ENCODE measurements around the gene PER2. TPM values are rescaled to one million over a fixed set of nuclear protein-coding genes. Genes with fewer than 3 reads are reported as not detected.

The PER2 gene
- polyA plus RNA-seq, 3 donors: 3.6 to 5.6 (median 4.9) TPM

DNA sequence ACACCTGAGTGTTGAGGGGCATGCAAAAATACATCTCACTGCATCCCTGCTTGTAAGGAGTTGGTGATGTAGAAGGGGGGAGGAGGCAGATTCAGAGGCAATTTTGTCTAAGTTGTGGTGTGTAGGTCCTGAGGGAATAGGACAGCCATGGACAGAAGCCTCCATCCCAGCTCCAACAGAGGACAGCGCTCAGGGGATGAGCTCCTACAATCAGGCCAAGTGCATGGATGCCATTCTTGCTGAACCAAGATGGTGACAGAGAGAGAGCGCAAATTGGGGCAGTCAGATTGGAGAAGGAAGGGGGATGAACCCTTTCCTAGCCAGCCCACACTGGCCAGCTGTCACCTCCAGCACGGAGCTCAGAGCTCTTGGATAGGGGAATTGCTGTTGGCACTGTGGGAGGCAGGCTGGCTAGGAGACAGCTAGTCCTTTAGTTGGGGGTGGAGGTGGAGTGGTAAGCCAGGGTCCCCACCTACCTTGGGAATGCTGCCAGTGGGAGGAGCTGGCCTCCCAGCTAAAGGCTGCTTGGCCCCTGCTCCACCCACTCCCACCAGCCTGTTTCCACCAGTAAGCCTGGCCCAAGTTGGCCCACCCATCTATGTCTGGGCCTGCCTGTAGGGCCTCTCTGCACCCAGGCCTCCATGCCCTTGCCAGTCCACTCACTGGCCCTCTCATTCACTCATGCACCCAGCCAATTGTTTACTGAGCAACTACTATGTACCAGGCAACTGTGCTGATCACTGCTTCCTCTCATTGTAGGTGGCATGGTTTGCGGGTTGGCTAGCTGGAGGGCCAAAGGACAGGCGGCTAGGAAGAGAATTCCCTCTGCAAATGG is 2.5 kb upstream of the PER2 start:
- no peak overlapping the region for H3K27ac ChIP-seq (ENCODE audit: low read depth, low read length)
- 88 to 93% (median 91%) methylated on average over 5 of the region's 5 CpGs for WGBS, 3 donors

- 31 to 66% (median 51%) methylated on average over 8 of the region's 8 CpGs for WGBS, 3 donors
- no peak overlapping the region for H3K27ac ChIP-seq (ENCODE audit: low read depth, low read length)
These were observed 1.7 kb upstream of the PER2 start for GRCh38 chr2:238290091-238290509.

DNA sequence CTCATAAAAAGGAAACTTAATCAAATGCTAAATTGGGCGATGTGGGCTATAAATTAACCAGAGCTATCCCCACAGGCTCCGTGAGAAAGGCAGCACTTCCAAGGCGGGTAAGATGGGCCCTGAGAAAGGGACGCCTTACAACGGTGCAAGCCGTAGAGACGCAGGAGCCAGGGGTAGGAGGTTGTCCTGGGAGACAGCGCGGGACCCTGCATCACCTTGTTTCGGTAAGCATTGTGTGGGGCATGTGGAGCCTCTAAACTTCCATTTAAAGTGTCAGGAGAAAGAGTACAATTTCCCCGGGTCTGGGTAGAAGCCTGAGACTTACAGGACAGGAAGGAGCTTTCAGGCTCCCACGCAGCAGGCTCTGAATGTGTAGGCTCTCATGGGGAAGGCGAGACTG is 1.2 kb upstream of the PER2 start:
- 34 to 48% (median 37%) methylated on average over 13 of the region's 13 CpGs for WGBS, 3 donors
- no peak overlapping the region for H3K27ac ChIP-seq (ENCODE audit: low read depth, low read length)

DNA sequence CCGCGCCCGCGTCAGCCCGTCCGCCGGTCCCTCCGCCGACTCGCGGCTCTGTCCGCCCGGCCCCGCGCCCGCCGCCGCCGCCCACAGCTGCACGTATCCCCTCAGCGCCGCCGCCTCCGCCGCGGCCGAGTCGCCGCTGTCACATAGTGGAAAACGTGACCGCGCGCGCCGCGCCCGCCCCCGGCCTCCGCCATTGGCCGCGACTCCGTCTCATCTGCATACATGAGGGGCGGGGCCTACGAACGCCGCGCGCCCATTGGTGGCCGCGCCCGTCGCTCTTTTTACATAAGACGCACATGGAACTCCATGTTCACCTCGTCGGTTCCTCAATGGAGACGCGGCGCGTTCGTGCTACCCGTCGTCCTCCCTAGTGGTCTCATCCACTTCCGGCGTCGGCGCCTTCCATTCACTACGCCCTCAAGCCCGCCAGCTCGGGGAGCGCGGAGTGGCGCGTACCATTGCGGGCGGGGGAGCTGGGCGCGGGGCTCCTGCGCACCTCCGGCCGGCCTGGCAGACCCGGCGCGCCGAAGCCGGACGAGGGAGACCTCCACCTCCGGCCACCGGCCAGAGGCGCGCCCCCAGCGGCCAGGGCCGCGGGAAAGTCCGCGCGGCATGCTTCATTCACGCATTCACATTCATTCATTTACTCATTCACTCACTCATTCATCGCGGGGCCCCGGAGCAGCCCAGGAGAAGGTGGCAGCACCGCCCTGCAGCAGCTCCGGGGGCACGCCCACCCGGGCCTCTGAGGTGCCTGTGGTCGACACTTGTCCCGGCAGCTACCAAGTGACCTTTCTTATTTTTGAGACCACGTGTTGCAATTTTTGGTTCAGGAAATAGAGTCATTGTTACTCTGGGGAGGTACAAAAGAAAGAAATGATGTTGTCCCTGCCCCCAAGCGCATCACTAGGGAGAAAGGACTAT is 502 bp upstream of the PER2 start:
- 0 to 2% (median 0%) methylated on average over 91 to 108 of the region's 108 CpGs for WGBS, 3 donors
- peak overlapping the region; percentile 63 for H3K27ac ChIP-seq (ENCODE audit: low read depth, low read length)

GRCh38 chr2:238286987-238287736 is 1.2 kb downstream of the PER2 start:
- 29 to 72% (median 71%) methylated on average over 11 of the region's 11 CpGs for WGBS, 3 donors
- H3K27ac ChIP-seq (ENCODE audit: low read depth, low read length): peak overlapping the region; percentile 70

DNA sequence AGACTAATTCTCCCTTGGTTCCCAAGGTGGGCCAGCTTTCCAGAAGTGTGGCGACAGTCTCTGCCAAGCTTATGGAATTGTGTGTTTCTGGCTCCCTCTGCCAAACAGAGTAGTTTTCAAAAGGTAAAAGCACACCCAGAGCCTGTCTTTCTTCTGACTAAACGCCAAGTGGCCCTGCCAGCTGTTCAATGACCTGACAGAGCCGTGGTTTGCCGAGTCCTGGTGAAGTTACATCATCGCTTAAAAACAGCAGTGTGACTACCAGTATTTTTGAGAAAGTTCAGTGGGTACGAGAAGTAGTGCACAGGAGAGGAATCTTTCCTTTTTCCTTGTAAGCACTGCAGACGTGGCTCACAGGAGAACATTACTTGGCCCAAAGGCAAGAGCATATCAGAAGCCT is 1.9 kb downstream of the PER2 start:
- peak overlapping the region; percentile 70 for H3K27ac ChIP-seq (ENCODE audit: low read depth, low read length)
- WGBS, 3 donors: 15 to 43% (median 42%) methylated on average over 7 of the region's 7 CpGs

GRCh38 chr2:238286095-238286494 is 2.3 kb downstream of the PER2 start:
- 30 to 72% (median 52%) methylated on average over 7 of the region's 7 CpGs for WGBS, 3 donors

DNA sequence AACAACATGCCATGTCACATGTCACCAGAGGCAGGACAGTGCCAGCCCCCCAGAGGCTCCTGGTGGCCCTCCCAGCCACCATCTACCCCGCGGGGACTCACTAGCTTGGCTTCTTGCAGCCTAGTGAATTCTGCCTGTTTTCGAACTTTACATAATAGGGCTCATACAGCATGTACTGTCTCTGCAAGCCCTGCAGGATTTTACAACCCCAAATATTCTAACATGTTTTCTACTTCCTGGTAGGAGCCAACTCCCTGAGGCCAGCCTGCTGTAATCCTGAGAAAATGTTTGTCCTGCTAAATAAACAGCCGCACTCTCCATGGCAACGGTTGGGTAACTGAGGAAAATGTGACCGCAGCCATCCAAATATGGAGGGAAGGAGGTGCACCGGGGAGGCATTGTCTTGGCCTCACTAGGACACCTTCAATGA is 2.7 kb downstream of the PER2 start:
- peak overlapping the region; percentile 43 for H3K27ac ChIP-seq (ENCODE audit: low read depth, low read length)
- 25 to 57% (median 45%) methylated on average over 7 of the region's 7 CpGs for WGBS, 3 donors

More at GRCh38 chr2:238286095-238286494, 2.3 kb downstream of the PER2 start:
- H3K27ac ChIP-seq (ENCODE audit: low read depth, low read length): peak overlapping the region; percentile 43

DNA sequence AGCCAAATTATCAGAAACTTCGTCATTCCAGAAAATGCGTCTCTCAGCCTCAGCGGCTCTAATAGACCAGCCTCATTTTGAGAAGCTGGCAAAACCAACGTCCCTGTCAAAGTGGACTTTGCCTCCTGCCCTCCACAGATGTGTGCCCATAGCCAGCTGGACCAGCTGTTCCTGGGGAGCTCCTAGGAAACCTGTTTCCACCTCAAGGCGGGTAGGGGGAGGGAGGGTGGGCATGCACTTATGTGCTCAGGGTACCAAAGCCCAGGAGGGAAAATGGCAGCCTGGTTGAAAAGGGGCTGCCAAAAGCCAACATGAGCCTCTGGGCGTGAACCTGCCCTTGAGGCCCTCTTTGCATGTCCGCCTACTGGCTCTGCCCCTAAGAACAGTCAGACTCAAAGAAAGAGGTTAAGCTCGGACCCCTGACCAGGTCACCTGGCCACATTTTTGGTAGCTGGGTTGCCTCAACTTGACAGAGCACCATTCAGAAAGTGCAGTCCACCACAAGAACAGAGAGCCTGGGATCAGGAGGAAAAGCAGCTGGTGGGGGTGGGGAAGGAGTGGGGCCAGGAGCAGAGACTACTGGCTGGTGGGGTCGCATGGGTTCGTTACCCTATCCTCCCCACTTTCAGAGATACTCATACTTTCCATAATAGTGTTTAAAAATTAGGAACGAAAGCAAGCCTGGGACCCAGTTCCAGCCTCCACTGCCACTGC is 3.5 kb downstream of the PER2 start:
- 52 to 89% (median 77%) methylated on average over 11 of the region's 11 CpGs for WGBS, 3 donors

DNA sequence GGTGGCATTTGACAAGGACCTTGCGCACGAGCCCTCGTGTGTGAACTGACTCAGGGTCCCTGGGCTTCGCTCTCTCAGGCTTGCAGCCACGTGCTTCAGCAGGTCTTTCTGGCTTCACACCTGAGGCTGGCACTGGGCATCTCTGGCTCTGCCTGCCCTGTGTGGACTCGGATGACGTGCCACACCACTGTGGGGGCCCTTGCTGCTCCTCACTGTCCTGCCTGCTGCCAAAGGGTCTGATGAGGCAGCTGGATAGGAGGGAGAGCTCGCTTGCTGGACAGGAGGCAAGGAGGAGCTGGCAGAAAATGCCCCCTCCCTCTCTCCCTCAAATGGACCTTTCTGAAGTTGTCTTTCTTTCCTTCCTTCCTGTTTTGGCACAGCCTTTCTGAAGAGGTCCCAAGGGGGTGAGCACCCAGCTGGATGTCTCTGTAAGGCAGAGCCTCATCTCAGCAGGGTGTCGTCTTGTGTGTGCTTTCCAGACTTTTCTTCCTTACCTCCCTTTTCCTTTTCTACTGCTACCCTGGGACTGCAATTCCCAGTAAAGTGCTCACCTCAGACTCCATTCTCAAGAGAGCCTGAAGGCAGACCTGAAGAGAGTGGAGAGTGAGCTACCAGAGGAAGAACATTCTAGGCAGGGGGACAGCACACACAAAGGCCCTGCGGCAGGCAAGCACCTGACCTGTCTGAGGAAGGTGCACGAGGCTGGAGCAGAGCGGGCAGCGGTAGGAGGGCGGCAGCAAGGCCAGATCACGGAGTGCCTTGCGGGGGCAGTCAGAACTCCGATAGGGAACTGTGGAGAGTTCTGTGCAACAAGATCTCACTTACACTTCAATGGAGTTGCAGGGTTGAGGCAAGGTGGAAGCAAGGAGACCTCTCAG is 5.3 kb downstream of the PER2 start:
- 92 to 94% (median 92%) methylated on average over 15 to 17 of the region's 17 CpGs for WGBS, 3 donors

More for the DNA sequence above, 3.5 kb downstream of the PER2 start:
- H3K27ac ChIP-seq (ENCODE audit: low read depth, low read length): peak overlapping the region; percentile 65

GRCh38 chr2:238281826-238282480 is 6.5 kb downstream of the PER2 start:
- H3K27ac ChIP-seq (ENCODE audit: low read depth, low read length): no peak overlapping the region
- 85 to 92% (median 89%) methylated on average over 13 of the region's 13 CpGs for WGBS, 3 donors

More for the DNA sequence above, 5.3 kb downstream of the PER2 start:
- no peak overlapping the region for H3K27ac ChIP-seq (ENCODE audit: low read depth, low read length)

DNA sequence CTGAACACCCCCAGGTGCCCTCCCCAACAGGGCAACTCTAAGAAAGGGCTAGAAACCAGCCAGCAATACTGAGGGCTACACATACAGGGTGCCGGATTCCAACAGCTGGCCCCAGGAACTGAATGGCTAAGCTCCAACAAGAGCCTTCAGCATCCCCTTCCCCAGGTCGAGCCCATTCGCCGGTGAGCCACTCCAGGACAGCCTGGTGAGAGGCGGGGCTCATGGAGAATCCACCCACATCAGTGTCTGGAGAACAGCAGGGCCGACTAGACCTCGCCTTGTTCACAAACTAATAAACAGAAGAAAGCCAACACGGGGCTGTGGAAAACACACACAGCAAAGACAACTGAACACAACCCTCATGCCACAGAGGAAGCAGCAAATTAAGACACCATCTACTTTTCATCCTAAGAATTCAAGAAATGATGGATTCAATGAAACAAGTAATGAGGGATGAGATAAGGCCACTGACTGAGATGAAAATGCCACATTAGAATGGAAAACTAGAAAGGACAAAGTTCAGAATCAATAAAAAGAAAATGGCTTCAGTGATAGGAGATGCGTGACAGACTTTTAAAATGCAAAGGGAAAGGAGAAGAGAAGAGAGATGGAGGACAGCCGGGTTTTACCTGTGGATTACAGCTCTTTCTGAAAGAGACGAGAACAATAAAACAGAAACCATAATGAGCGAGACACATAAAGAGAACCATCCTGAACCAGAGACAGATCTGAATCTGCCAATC is 8.2 kb downstream of the PER2 start:
- WGBS, 3 donors: 87 to 93% (median 91%) methylated on average over 12 of the region's 12 CpGs
- no peak overlapping the region for H3K27ac ChIP-seq (ENCODE audit: low read depth, low read length)

- WGBS, 3 donors: 88 to 96% (median 95%) methylated on average over 6 of the region's 6 CpGs
- no peak overlapping the region for H3K27ac ChIP-seq (ENCODE audit: low read depth, low read length)
These were observed 9.1 kb downstream of the PER2 start for GRCh38 chr2:238279324-238279682.

- H3K27ac ChIP-seq (ENCODE audit: low read depth, low read length): no peak overlapping the region
- 73 to 79% (median 78%) methylated on average over 9 of the region's 9 CpGs for WGBS, 3 donors
These were observed 9.6 kb downstream of the PER2 start for GRCh38 chr2:238278626-238279323.

GRCh38 chr2:238277695-238278094 is 10.7 kb downstream of the PER2 start:
- H3K27ac ChIP-seq (ENCODE audit: low read depth, low read length): no peak overlapping the region
- WGBS, 3 donors: 76 to 94% (median 87%) methylated on average over 15 of the region's 15 CpGs
